Cardiac muscle cell (in vitro differentiated cells and primary cell): ENCODE measurements around the gene ZNF813. TPM values are rescaled to one million over a fixed set of nuclear protein-coding genes. Genes with fewer than 3 reads are reported as not detected.
"Not testable (repeated sequence)": the region's sequence is repeated elsewhere in the genome, so short reads cannot be mapped to it uniquely, and the experiment has no call there.

Source experiments
- DNase-seq, 2 donors: peaks; one replicate each; pipeline versions ENCODE4 v3.0.0 to v3.0.0-alpha.2; 2010 to 2017; ENCODE audit warnings: low read depth in 1 of 2, low spot score in 1 of 2
- H3K27ac ChIP-seq: fragments of 200-600 bp; sonication (generic); 2 replicates; pipeline ENCODE4 v1.5.1; 2016
- H3K27me3 ChIP-seq: fragments of 200-600 bp; sonication (generic); 2 replicates; pipeline ENCODE4 v1.6.0; 2016; ENCODE audit warnings: control low read depth
- H3K36me3 ChIP-seq: fragments of 200-600 bp; sonication (generic); 2 replicates; pipeline ENCODE4 v1.5.1; 2016; ENCODE audit warnings: control low read depth
- H3K4me1 ChIP-seq: fragments of 200-600 bp; sonication (generic); 2 replicates; pipeline ENCODE4 v1.8.1; 2017; ENCODE audit warnings: low read depth, mild to moderate bottlenecking, mixed run types
- H3K4me3 ChIP-seq: fragments of 200-600 bp; sonication (generic); 2 replicates; pipeline ENCODE4 v1.5.1; 2016; ENCODE audit warnings: mild to moderate bottlenecking
- H3K9me3 ChIP-seq: fragments of 200-600 bp; sonication (generic); 2 replicates; pipeline ENCODE4 v1.5.1; 2017; ENCODE audit warnings: low read depth, mild to moderate bottlenecking, control low read depth
- CTCF ChIP-seq: IDR thresholded peaks from 2 replicates; pipeline ENCODE4 v1.5.1; 2012; ENCODE audit warnings: low read depth, mild to moderate bottlenecking, low read length
- polyA plus RNA-seq: library from polyadenylated mRNA; unstranded; fragments of >200 nt; fragmentation: Nextera tagmentation; extraction: Ambion mirVana; gene quantifications from 2 replicates; pipeline ENCODE4 v1.2.1, GENCODE V29; 2016
- total RNA-seq: library from RNA; depleted of rRNA; stranded (reverse); fragments of >200 nt; gene quantifications from 2 replicates; pipeline ENCODE4 v1.2.3, GENCODE V29; 2016

Gene ZNF813
- total RNA-seq (1.9 and 3.5 TPM in 2 replicates), polyA plus RNA-seq (2.7 and 3.3 TPM in 2 replicates)

- Histone ChIP-seq H3K4me1 (peaks cover 17% of the 10 kb centered on the region), H3K36me3 (no peaks in the 10 kb centered on the region), H3K9me3 (no peaks in the 10 kb centered on the region), H3K4me3 (peak within 1 kb of the TSS; percentile 96), H3K27ac (peak within 1 kb of the TSS; percentile 97), H3K27me3 (no peaks in the 10 kb centered on the region)
- peak; percentile 91 to 96 for DNase-seq
- TF ChIP-seq CTCF: no peak
These were observed at the start of gene ZNF813 for GRCh38 chr19:53467485-53468262. Gene ZNF813 (plus strand): TSS chr19:53467733. CDS start chr19:53483823, 16,090 bp downstream.

GRCh38 chr19:53420520-53421315 is 46.8 kb upstream of the ZNF813 start:
- not testable (repeated sequence) for H3K9me3 ChIP-seq, H3K27me3 ChIP-seq, H3K36me3 ChIP-seq, H3K27ac ChIP-seq, H3K4me3 ChIP-seq, DNase-seq, H3K4me1 ChIP-seq

GRCh38 chr19:53422551-53422950 is 45.0 kb upstream of the ZNF813 start:
- H3K27me3 ChIP-seq: no peaks in the 10 kb centered on the region
- H3K4me1 ChIP-seq: no peaks in the 10 kb centered on the region
- no peak overlapping the region for H3K27ac ChIP-seq
- DNase-seq: no peak
- TF ChIP-seq CTCF: no peak
- H3K9me3 ChIP-seq: no peaks in the 10 kb centered on the region
- H3K36me3 ChIP-seq: no peaks in the 10 kb centered on the region
- no peak overlapping the region for H3K4me3 ChIP-seq

- DNase-seq, H3K4me3 ChIP-seq, H3K27ac ChIP-seq, H3K27me3 ChIP-seq, H3K4me1 ChIP-seq, H3K36me3 ChIP-seq, H3K9me3 ChIP-seq: not testable (repeated sequence)
These were observed 44.5 kb upstream of the ZNF813 start for GRCh38 chr19:53423074-53423473.

- not testable (repeated sequence) for H3K27me3 ChIP-seq, H3K4me3 ChIP-seq
These were observed 43.9 kb upstream of the ZNF813 start for GRCh38 chr19:53423680-53424079.

More at GRCh38 chr19:53423680-53424079, 43.9 kb upstream of the ZNF813 start:
- peak; percentile 6 for TF ChIP-seq CTCF
- not testable (repeated sequence) for H3K27ac ChIP-seq, H3K4me1 ChIP-seq, H3K9me3 ChIP-seq, H3K36me3 ChIP-seq
- DNase-seq: peak in 1 of 2 donors; percentile 16
